PFSK-1 (cell line): ENCODE data around the gene KCNQ4.

Experiments
- FOXP2 ChIP-seq: optimal IDR thresholded peaks from 2 replicates; pipeline ENCODE3; 2011; ENCODE audit warnings: borderline replicate concordance, control low read depth, inconsistent platforms; ENCODE audit not compliant: insufficient read depth; ENCODE audit errors: extremely low read length, extremely low read depth
- POLR2AphosphoS5 ChIP-seq: IDR thresholded peaks from 2 replicates; pipeline ENCODE4 v1.6.1; 2012; ENCODE audit warnings: low read depth, mild to moderate bottlenecking, control low read depth, low read length, moderate library complexity
- REST ChIP-seq, 2 experiments: IDR thresholded peaks; 2 replicates each; pipeline versions ENCODE4 v1.6.1 to v1.8.0; 2011 to 2012; ENCODE audit warnings: low read depth in 2 of 2, low read length in 2 of 2, control low read depth in 1 of 2, inconsistent platforms in 1 of 2, mild to moderate bottlenecking in 1 of 2, moderate library complexity in 1 of 2; ENCODE audit not compliant: insufficient read depth in 1 of 2
- SIN3A ChIP-seq: IDR thresholded peaks from 2 replicates; pipeline ENCODE4 v1.6.1; 2012; ENCODE audit warnings: mild to moderate bottlenecking, low read length, moderate library complexity, borderline replicate concordance; ENCODE audit not compliant: insufficient read depth
- TAF1 ChIP-seq: IDR thresholded peaks from 2 replicates; pipeline ENCODE4 v1.6.1; 2012; ENCODE audit warnings: low read length, control low read depth, borderline replicate concordance; ENCODE audit not compliant: insufficient read depth

- TF ChIP-seq POLR2AphosphoS5, result no peak
- no peak for TF ChIP-seq SIN3A
- no peak for TF ChIP-seq REST (IDR thresholded peaks at IDR 0.05; ENCODE audit: insufficient read depth in 1 of 2, low read depth in 2 of 2, low read length in 2 of 2)
- TF ChIP-seq TAF1, result no peak
- TF ChIP-seq FOXP2, result no peak
Measured at GRCh38 chr1:40856656-40857302, 73.2 kb downstream of the KCNQ4 start.
